GM18951 (cell line): ENCODE measurements around the gene MPV17L2.

Experiments used
- POLR2A ChIP-seq: IDR thresholded peaks from 4 replicates; pipeline ENCODE4 v1.6.1; 2011; ENCODE audit warnings: mild to moderate bottlenecking; ENCODE audit not compliant: insufficient read length, insufficient read depth; ENCODE audit errors: extremely low read depth
- in situ Hi-C: fragments of 300-500 bp; cut with MboI; formaldehyde crosslinking; loops from one replicate; pipeline ENCODE4 v1.12.0; 2022; ENCODE audit warnings: low sequenced_read_pairs, mixed read lengths, inconsistent platforms; ENCODE audit not compliant: unreplicated experiment

The MPV17L2 gene

DNA sequence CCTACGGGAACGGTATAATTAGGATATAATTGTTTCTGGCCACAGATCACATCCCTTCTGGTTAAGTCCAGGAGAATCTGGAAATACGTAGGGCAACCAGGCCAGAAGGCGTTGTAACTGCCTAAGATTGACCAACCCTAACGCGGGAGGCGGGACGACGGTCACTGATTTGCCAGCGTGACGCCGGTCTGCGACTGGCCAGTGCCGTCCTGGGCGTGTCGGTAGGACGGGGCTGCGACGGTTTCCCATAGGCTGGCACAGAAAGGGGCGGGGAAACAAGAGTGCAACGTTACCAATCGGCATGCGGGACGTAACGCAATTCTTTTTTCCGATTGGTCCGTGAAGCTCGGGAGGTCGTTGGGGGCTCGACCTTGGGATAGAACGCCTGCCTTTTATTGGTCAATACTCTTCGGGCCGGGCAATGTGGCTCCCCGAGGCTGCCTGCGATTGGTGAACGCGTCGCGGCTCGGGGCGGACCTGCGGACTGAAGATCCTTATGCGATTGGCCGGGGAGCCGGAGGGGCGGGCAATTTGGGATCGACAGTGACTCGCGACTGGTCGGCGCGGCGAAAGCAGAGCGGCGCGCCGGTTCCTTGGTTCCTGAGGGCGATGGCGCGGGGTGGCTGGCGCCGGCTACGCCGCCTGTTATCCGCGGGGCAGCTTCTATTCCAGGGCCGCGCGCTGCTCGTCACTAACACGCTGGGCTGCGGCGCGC, at the start of gene MPV17L2:
Gene MPV17L2, plus strand, starts transcription at position 546 of the 715 bp plus-strand sequence. Its CDS starts 64 bp downstream, at position 610.
- peak; percentile 87 for TF ChIP-seq POLR2A
- in situ Hi-C loops = no loop called here

DNA sequence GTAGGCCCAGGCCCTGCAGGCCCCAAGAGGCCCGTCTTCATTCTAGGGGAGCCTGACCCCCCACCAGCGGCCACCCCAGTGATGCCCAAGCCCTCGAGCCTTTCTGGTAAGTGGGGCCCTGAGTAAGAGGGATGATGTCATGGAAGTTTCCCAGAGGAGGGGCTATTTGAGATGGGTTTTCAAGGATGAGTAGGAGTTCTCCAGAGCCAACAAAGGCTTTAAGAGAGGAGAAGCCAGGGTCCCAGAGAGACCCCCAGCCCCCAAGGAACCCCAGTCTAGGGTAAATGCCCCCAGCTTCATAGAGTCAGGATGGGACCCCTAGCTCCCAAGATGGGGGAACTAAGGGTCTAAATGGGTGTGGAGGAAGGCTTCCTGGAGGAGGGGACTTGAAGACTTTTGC, 49.1 kb upstream of the MPV17L2 start:
- TF ChIP-seq POLR2A = no peak
- in situ Hi-C loops = no loop called here

DNA sequence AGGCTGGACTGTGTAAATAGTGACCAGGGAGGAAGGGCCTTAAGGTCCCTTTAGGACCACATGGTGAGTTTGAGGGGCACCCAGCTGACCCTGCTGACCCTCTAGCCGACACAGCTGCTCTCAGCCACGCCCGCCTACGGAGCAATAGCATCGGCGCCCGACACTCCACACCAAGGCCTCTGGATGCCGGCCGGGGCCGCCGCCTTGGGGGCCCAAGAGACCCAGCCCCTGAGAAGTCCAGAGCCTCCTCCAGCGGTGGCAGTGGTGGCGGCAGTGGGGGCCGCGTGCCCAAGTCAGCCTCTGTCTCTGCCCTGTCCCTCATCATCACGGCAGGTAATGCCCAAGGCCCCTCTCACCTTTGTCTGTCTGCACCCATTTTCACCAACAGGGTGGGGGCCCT, 48.7 kb upstream of the MPV17L2 start:
- in situ Hi-C loops = no loop called here
- TF ChIP-seq POLR2A = no peak

DNA sequence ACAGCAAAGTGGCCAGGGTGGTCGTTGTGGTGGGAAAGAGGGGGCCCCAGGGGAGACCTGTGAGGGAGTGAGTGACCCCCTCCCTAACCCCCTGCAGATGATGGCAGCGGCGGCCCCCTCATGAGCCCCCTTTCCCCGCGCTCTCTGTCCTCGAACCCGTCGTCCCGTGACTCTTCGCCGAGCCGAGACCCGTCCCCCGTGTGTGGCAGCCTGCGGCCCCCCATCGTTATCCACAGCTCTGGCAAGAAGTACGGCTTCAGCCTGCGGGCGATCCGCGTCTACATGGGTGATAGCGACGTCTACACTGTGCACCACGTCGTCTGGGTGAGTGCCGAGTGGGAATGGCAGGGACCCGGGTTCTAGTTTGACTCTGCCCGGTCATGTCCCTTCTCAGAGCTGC, 48.1 kb upstream of the MPV17L2 start:
- no peak for TF ChIP-seq POLR2A
- in situ Hi-C loops = no loop called here

DNA sequence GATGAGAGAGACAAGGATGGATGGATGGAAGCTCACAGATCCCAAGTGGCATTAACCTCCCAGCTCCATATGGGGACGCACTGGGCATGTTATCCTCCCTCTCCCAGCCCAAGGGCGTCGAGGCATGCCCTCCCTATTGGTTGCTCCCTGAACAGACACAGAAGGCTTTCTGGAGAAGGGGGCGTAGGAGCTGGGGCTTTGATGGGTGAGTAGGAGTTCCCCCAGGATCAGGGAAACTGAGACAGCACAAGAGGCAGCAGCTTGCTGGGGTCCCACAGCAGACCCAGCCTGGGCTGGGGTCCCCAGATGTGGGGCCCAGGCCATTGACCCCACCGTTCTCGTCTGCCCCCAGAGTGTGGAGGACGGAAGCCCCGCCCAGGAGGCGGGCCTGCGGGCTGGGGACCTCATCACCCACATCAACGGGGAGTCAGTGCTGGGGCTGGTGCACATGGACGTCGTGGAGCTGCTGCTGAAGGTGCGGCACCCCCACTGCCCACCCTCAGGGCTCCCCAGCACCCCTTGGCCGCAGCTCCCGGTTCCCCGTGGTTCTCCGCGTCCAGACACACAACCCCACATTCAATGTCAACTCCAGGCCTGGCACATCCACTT, 47.5 kb upstream of the MPV17L2 start:
- TF ChIP-seq POLR2A = no peak
- in situ Hi-C loops = no loop called here

DNA sequence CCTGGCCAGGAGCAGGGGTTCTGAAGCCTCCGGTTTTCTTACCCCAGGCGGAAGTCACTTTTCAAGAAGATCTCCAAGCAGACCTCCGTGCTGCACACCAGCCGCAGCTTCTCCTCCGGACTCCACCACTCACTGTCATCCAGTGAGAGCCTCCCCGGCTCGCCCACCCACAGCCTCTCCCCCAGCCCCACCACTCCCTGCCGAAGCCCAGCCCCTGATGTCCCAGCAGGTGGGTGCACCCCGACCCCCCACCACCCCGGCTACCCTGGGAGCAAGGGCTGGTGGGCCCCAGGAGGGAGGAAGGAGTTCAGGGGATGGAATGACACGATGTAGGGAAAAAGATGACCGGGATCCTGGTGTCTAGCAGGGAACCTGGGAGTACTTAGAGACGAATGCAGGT, 45.6 kb upstream of the MPV17L2 start:
- in situ Hi-C loops = no loop called here
- TF ChIP-seq POLR2A = no peak

DNA sequence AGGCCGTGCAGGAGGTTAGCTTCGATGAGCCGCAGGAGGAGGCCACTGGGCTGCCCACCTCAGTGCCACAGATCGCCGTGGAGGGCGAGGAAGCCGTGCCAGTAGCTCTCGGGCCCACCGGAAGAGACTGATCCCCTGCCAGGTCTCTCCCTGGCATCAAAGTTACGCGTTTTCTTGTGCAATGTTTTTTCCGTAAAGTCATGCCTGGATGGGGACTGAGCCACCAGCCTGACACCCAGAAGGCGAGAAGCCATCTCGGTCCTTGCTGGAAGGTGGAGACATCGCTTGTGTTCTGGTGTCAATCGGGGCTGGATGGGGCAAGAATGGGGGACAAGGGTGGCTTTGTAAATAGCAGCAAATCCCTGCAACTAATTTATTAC, 43.4 kb upstream of the MPV17L2 start:
- no peak for TF ChIP-seq POLR2A
- in situ Hi-C loops = no loop called here

DNA sequence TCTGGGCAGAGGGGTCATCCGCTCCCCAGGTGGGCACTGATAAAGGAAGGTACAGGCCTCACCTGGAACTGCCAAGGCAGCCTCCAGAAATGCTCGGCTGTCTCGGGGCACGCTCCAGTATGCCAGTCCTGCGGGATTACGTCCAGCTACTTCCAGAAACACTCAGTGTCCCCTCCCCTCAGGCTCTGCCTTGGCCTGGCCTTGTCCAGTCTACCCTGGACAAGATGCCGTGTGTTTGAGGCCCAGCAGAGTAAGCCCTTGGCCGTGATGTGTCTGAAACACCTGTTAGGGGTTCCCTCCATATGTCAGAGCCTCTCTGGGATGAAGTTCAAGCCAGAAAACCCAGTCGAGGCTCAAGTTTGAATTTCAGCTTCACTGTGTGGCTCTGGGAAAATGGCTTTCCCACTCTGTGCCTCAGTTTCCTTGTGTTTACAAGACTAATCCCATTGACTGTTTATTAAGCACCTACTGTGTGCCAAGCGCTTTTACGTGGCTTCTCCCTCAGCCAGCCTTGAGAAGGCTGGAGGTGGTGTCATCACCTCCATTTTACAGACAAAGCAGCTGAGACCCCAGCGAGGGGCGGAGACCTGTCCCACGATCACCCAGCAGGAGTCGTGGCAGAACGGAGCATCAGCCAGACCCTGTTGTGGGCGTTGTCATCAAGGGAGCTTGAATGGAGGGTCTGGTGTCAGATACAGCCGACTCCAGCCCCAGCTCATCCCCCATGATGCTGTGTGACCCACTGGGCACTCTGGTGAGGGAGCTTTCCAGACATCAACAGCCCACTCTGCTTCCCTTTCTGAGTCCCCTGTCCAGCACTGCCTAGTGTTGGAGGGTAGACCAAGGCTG, 42.0 kb upstream of the MPV17L2 start:
- in situ Hi-C loops = no loop called here

DNA sequence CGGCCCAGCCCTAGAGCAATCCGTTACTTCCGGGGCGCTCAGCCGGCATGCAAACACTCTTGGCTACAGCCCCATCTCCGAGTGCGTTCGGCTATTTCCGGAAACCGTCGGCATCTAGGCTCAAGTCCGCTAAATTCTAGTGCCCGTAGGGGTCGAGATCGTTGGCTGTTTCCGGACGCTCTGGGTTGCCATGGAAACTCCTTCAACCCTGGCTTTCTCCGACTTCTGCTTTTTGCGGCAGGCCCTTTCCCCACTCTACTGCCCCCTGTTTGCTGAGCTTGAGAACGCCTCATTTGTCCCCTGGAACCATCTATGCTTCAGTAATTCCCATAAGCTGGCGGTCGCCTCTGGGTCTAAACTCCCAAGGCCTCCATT, 40.6 kb upstream of the MPV17L2 start:
- in situ Hi-C loops = no loop called here
- TF ChIP-seq POLR2A = peak; percentile 59

More for the DNA sequence above, 42.0 kb upstream of the MPV17L2 start:
- no peak for TF ChIP-seq POLR2A

DNA sequence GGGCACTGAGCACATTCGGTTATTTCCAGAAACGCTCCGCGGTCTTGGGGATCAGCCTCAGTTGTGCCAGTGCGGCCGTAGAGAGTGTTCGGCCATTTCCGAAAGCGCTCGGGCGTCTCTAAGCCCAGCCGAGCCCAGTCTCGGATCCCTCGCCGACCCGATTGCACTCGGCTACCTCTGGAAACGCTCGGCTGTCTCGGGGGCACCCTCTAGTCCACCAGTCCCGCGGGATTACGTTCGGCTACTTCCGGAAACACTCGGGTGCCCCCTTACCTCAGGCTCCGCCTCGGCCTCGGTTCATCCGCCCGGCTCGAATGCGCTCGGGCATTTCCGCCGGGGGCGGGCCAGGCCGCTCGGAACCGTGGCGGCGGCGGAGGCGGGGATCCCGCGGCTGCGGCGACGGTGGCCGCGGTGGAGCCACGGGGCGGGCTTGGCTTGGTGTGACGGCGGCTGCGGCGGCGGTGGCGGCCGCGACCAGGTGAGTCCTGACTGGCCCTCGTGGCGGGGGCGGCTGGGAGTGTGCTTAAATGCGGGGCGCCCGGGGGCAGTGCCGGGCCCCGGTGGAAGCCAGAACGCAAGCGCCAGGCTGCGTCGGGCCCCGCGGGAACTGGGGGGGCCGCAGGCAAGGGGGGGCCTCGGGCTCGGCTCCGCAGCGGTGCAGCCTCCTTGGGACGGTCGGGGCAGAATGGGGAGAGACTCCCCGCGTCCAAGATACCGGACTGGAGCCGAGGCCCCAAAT, 40.0 kb upstream of the MPV17L2 start, which contains the start of gene PIK3R2:
Gene PIK3R2, plus strand, starts transcription at position 347 of the 739 bp plus-strand sequence. CDS start 2,717 bp downstream, outside the sequence.
- no peak for TF ChIP-seq POLR2A
- in situ Hi-C loops = no loop called here

DNA sequence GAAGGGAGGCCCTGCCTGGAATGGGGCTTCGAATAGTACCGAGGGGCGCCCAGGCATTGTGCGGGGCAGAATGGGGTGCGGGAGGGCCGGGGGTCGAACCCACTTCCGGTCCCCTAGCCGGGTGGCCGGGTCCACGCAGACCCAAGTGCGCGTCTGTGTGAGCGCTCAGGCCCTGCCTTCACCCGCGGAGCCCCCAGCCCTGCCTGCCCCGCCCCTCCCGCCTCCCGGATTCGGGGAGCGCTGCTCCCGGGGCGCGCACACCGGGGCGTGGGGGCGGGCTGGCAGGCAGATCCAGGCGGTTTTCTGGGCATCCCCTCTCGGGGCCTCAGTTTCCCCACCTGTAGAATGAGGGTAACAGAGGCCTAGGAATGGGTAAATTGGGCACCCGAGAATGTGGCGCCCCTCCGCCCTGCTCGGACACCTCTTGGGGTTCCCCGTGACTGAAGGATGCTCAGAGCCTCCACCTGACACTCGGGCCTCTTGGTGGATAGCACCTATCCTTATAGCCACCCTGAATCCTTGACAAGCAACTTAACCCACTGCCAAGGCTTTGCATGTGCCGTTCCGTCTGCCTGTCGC, 39.4 kb upstream of the MPV17L2 start:
- in situ Hi-C loops = no loop called here
- no peak for TF ChIP-seq POLR2A

DNA sequence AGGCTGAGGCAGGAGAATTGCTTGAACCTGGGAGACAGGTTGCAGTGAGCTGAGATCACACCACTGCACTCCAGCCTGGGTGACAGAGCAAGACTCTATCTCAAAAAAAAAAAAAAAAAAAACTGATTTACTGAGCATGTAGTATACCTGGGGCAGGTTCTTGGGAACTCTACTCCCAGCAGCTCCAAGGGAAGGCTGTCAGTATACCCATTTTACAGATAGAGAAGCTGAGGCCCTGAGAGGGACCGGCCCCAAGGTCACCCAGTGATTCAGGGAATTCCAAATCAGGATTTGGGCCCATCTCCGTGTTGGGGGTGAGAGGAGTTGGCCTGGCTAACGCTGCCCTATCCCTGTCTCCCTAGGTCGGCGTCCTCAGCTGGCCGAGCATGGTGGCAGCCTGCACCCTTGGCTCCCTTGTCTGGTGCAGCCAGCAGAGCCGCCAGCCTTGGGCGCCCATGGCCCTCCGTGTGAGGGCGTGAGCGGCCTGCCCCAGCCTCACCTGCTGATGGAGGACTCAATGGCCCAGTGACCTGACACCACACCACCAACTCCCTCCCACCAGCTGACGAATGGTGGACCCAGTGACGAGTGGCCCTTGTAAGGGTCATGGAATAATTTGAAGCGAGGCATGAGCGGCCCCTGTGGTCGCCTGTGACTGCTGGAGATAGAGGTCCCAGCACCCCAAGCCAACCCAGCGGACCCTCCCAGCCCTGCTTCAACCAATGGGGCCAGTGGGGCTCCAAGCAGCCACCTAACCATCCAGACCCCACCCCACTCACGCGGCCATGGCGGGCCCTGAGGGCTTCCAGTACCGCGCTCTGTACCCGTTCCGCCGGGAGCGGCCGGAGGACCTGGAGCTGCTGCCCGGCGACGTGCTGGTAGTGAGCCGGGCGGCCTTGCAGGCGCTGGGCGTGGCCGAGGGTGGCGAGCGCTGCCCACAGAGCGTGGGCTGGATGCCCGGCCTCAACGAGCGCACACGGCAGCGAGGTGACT, 37.6 kb upstream of the MPV17L2 start:
- in situ Hi-C loops = no loop called here
- TF ChIP-seq POLR2A = no peak

DNA sequence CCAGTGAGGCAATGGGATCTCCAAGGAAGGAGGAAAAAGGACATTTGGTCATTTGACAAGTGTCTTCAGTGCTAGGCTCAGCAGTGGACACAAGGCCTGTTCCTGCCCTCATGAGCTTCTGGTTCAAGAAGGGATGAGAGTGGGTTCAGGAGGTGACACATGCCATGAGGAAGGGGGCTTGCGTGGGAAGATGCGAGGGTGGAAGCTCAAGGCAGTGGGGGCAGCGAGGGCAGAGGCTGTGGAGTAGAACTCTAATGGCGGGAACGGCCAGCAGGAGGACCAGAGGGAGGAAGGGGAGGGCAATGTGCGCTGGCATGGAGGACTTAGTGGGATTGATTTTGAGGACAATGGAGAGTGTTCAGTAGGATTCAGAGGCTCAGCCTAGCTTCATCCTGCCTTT, 36.8 kb upstream of the MPV17L2 start:
- in situ Hi-C loops = no loop called here
- no peak for TF ChIP-seq POLR2A
